Activated naive CD4-positive, alpha-beta T cell treated with Interleukin-2 at 50 U/mL for 16 hours (primary cell): ENCODE results near the gene MACROD1.

Experiments used
- DNase-seq: peaks from one replicate; pipeline ENCODE4 v3.0.0-alpha.2; 2020

MACROD1 gene

DNA sequence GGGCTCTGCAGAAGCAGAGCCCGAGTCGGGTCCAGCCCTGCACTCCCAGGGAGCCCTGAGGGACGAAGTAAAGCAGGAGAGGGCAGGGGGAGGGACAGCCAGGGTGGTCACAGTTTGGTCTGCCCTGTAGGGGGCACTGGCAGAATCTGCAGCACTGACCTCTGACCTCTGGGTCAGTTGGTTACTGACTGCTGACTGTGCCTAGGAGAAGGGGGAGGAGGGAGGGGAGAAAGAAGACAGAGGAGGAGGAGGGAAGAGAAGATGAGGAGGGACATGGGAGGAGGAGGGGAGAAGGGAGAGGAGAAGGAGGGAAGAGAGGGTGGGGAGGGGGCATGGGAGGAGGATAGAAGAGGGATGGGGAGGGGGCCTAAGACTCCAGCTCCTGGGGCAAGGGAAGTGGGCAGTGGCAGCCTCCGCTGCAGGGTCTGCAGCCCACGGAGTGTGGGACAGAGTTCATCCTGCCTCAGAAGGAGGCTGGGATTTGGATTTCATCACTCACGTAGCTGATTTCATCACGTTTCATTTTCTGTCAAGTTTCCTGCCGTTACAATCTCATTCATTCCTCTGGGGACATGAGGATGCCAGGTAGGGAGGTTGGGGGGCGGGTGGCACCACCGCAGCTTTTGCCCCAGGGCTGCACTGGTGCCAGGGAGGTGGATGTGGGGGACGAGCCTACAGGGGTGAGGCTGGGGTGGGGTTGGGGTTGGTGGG lies 75.0 kb downstream of the MACROD1 start:
- no peak for DNase-seq

GRCh38 chr11:64089915-64090805 lies 75.8 kb downstream of the MACROD1 start:
- no peak for DNase-seq

DNA sequence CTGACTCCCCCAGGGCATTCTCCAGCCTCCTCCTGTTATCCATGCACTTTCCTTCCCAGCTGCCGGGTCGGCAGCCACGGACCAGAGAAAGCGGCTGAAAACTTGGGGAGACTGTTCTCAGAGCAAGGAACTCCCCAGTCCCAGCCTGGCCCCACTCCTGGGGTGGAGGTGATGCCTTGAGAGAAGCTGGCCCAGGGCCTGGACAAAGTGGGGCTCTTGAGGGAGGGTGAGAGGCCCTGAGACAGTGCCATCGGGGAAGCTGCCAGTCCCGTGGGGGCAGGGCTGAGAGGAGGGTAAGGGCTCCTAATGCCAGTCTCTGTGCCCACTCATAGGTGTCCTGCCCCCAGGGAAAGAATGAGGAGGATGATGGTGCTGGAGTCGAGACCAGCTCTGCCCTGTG lies 76.4 kb downstream of the MACROD1 start:
- DNase-seq = no peak

DNA sequence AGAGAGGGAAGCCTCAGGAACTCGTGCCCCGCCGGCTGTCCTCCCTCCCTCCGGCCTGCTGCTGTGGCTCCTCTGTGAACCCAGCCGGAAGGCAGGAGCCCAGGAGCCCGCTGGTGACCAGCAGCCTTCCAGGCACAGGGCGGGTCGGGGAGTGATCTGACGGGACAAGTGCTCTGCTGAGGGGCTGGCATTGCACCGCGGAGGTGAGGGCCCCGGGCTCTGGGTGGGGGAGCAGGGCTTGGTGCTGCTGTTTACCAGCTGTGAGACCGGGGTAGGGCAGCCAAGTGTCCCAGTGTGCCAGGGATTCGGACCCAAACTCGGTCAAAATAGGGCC lies 76.9 kb downstream of the MACROD1 start:
- DNase-seq = no peak

GRCh38 chr11:64088162-64089026 lies 77.5 kb downstream of the MACROD1 start:
- peak; percentile 4 for DNase-seq

DNA sequence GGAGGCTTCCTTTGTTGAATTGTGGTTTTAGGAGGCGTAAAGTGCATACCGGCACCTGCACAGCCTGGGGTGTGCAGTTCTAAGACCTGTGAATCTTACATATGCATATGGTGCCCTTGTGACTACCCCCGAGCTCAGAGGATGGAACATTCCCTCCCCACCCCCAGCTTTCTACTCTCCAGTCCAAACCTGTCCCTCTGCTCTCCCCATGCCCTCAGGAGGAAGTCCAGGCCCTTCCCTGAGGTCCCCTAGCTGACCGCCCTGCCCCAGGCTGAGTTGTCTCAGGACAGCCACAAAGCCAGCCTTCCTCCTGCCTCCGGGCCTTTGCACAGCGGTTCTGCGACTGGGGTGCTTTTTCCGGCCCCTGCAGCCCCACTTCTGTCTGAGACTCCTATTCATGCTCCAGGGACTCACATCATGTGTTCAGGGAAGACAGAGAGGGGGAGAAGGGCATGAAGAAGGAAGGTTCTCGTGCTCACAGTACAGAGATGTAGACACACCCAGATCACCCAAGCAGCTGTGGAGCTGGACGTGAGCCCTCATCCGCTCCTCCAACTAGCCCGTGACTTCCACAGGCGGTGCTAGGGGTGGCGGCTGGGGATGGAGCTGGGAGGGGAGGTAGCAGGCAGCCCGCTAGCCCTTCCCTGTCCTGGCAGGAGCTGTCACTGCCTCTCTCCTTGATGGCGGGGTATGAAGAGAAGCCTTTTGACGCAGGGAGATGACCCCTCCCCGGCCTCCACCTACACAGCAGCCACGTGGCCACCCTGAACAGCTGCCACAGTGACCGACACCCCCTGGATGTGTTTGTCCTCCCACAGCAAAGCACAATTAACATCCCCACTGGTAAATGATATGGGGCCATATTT lies 79.4 kb downstream of the MACROD1 start:
- no peak for DNase-seq

DNA sequence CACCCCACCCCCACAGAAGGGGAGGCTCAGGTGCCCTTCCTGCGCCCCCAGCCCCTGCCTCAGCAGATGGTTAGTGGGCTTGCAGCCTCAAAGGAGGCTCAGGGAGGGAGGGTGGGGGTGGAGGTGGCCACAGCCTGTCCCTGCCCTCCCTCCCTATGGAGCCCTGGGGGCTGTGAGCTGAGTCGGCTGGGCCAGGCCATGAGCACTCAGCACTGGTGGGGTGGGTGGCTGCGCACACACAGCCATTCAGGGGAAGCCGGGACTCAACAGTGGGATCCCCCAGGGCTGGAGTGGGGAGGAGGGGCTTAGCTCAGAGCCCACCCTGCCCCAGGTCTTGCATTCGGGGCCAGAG lies 80.0 kb downstream of the MACROD1 start:
- DNase-seq = no peak

GRCh38 chr11:64084951-64085710 lies 80.8 kb downstream of the MACROD1 start:
- DNase-seq = no peak

DNA sequence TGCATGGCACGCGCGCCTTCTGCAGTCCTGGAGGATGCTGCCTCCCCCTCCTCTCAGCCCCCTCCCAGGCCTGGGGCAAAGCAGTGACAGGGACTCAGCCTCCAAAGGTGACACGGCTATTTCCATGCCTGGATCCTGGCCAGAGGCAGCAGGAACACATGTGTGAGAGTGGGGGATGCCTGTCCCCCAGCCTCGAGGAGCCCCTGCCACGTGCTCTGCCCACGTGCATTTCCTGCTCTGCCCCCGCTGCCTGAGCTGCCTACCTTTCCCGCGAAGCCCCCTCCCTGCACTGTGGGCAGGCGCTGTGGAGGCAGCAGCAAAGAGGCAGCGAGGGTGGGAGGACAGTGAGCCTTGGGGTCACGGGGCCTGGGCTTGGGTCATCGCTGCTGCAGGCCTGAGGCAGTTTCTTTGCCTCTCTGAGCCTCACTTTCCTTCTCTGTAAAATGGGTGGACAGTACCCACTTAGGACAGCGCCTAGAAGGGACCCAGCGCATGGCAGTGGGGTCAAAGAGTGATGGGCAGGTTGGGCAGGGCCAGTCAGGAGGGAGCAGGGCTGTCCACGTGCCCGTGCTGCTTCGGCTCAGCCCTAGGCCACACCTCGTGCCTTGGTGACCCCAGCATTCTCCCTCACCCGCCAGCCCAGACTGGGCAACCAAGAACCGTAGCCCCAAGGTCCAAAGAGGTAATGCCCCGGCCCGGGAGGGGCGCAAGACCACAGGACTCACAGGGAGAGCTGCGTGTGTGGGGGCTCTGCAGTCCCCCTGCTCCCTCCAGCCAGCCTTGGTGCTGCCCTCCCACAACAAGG lies 81.6 kb downstream of the MACROD1 start:
- DNase-seq = no peak

DNA sequence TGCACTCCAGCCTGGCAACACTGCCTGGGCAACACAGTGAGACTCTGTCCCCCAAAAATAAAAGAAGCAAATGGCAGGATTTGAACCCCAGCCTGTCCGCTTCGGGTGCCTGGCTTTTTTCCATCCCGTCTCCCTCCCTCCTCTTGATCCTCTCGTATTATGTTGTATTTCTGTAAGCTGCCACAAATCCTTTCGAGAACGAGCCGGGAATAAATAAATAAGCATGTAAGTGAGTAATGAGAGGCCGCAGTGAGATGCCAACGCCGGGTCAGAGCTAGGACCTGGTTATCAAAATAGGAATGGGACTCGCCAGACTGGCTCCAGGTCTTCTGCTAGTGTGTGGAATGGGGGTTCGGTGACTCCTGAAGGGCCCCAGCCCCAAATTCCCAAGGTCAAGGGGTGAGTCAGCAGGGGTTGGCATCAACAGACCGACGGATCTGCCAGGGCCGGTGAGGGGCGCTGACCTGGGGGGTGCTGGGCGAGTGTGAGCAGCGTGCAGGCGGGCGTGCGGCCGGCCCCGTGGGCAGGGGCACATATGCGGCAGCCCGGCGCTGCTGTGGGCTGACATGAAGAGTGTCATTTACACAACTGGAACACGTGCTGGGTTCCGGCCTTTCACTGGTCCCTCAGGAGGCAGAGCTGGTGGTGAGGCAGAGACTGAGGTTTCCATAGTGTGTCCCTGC lies 82.4 kb downstream of the MACROD1 start:
- DNase-seq = no peak

DNA sequence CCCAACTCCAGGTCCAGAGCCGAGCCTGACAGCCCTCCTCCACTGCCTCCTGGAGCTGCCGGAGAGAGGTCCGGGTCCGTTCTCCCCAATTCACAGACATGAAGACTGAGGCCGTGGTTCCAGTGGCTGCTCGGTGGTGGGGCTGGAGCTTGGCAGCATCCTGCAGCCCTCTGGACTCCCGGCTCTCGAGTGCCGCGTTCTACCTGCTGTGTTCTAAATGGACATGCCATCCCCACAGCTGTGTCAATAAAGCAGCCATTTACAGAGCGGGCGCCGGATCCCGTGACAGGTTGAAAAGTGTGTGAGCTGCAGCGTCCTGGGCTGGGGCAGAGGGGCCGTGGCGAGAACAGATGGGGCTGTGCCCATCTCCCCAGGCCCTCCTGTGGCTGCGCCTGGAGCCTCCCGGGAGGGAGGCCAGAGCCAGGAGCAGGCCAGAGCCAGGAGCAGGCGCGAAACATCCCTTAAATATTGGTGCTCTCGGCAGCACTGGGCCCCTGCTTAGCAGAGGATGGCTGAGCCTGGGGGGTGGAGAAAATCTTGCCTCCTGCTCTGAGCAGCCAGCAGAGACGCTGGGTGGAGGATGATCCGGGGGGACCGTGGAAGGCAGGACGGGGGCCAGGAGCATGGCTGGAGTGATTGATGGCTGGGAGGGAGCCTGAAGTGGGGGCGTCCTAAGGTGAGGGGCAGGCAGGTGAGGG lies 84.0 kb downstream of the MACROD1 start:
- no peak for DNase-seq

DNA sequence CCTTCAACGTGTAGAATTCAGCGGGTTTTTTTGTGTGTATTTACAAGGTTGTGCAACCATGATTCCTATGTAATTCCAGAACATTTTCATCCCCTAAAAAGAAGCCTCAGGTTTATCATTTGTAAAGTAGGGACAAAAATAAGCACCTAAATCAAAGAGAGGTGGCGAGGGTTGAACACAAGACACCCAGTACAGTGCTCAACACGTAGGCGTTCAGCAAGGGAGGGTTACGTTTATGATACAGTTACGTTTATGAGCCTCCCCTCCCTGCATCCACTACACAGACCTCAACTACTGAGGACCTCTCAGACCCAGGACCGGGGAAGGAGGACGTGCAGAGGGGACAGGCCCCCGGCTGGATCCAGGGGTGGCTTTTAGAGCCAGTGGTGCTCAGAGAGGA lies 85.5 kb downstream of the MACROD1 start:
- no peak for DNase-seq

DNA sequence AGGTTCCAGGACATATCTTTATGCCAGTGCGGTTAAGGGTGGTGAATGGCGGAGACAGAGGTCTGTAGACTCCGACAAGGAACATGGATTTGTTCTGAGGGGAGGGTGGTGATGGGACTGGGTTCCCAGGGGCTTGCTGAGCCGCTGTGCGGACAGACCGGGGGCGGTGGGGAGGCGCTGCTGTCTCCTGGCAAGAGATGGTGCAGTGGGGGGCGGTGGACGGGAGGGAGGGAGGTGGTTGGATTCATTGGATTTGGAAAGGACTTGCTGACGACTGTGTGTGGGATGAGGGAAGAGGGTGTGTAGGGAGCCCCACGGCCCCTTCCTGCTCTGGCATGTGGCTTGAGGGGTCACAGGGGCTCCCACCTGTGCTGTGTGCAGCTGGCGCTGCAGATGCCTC lies 87.0 kb downstream of the MACROD1 start:
- no peak for DNase-seq

- no peak for DNase-seq
Measured at GRCh38 chr11:64078284-64078683, 87.6 kb downstream of the MACROD1 start.

- no peak for DNase-seq
Measured at GRCh38 chr11:64077607-64078006, 88.3 kb downstream of the MACROD1 start.

- DNase-seq = no peak
Measured at GRCh38 chr11:64076758-64077157, 89.2 kb downstream of the MACROD1 start.

DNA sequence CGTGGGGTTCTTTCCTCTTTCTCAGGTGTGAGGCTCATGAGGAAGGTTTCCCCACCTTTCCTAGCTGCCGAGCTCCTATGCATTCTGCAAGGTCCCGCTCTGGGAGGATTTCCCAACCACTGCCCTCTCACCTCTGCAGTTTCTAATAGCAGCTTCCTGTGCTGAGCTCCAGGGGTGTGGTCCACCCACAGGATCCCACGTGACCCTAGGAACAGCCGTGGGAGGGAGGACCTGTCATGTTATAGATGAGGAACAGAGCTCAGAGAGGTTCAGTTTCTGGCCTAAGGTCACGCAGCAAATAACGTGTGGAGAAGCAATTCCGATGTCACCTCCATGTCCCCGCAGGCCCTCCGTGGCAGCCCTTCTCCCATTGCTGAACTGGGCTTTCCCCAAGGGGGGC lies 91.7 kb downstream of the MACROD1 start:
- DNase-seq = peak; percentile 48

- no peak for DNase-seq
Measured at GRCh38 chr11:64073542-64073941, 92.4 kb downstream of the MACROD1 start.

- no peak for DNase-seq
Measured at GRCh38 chr11:64072871-64073270, 93.0 kb downstream of the MACROD1 start.

GRCh38 chr11:64072403-64072802 lies 93.5 kb downstream of the MACROD1 start:
- no peak for DNase-seq
